ENCODE results near the gene CACNA1C.

Gene CACNA1C

DNA sequence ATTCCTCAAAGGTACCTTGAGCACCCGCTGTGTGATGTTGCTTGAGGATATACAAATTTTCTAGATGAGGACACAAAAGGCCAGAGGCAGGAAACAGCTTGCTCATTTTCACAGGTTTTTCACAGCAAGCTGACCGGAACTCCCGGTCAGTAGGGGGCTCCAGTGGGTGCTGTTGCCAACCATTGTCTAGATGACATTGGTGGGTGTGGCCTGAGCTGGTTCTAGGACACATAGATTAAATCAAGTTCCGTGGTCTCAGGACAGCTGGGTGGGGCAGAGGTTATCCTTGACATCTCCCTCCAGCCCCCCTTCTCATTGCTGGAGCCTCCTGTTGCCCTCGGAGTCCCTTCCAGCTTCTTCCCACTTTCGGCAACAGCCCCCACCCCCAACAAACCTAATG, 588.4 kb downstream of the CACNA1C start:
- TF ChIP-seq, protein P1, sequence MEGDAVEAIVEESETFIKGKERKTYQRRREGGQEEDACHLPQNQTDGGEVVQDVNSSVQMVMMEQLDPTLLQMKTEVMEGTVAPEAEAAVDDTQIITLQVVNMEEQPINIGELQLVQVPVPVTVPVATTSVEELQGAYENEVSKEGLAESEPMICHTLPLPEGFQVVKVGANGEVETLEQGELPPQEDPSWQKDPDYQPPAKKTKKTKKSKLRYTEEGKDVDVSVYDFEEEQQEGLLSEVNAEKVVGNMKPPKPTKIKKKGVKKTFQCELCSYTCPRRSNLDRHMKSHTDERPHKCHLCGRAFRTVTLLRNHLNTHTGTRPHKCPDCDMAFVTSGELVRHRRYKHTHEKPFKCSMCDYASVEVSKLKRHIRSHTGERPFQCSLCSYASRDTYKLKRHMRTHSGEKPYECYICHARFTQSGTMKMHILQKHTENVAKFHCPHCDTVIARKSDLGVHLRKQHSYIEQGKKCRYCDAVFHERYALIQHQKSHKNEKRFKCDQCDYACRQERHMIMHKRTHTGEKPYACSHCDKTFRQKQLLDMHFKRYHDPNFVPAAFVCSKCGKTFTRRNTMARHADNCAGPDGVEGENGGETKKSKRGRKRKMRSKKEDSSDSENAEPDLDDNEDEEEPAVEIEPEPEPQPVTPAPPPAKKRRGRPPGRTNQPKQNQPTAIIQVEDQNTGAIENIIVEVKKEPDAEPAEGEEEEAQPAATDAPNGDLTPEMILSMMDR (conservative IDR thresholded peaks at IDR 0.05), result no peak
- no peak overlapping the region for H3K27ac ChIP-seq

DNA sequence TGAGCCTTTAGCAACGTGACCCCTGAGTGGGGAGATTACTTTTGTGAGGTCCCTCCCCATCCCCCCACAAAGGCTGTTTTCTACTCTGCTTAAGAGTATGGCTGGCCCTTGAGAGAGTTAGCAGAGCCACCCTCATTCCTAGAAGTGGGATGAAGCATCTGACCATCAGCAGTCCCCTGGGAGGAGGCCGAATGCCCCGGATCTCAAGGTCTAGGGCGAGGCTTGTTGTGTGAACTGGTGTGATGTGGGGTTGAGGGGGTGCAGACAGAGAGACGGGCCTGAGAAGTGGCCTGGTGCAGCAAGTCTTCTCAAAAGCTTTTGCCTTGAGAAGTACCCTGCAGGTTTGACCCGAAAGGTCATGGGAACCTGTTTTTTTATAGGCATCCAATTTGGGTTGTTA, 589.0 kb downstream of the CACNA1C start:
- no peak overlapping the region for H3K27ac ChIP-seq
- TF ChIP-seq, protein P1 (conservative IDR thresholded peaks at IDR 0.05), result no peak

DNA sequence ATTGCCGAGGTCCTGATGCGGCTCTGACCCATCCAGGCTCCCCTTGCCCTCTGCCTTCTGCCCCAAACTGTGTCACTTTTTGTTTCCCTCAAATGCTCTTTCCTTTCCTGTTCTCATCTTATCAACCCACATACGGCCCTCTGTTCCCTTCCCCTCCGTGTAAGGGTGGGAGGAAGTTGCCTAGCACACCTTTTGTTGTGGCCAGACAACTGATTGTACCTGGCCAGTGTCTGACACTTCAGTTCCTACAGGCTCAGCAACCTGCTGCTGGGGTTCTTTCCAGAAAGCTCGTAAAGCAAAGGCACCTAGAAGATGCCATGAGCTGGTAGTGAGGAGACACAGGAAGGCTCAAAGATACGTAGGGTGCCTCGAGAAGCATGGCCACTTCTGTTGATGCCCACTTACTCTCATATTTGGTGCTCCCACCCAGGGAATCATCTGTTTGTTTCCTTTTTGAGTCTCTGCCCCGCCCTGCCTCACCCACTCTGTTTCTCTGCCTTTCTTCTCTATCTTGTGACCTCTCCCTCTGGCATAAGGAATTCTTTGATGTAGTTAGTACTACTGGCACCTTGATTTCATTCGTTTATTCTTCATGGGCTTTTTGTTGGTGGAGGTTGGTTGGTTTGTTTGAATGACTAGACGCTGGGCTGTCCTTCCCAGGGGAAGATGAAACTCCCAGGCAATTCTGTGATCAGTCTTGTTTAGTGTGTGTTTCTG, 589.5 kb downstream of the CACNA1C start:
- TF ChIP-seq, protein P1 (conservative IDR thresholded peaks at IDR 0.05), result no peak
- H3K27ac ChIP-seq, result no peak overlapping the region

DNA sequence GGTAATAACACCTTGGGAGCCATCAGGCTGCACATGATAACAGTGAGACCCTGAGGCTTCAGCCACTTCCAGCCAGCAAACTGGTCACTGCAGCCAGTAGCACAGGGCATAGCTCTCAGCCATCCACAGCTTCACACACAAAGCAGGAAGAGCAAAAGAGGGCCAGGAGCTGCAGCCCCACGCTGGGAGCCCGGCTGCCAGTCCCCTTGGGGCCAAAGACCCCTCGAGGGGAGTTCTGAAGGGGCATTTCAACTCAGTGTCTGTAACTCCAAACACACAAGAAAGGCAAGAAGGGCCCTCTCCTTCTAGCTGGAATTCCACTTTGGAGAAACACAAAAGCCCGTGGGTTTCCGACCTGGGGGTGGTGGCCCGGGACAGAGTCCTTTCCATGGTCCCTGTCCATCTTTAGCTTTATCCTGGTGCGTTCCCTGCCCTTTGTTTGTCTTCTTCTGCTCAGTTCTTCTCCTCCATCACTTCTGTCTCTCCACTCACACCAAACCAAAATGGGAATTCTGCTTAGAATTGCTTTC, 590.2 kb downstream of the CACNA1C start:
- TF ChIP-seq, protein P1 (conservative IDR thresholded peaks at IDR 0.05), result no peak
- H3K27ac ChIP-seq, result no peak overlapping the region

DNA sequence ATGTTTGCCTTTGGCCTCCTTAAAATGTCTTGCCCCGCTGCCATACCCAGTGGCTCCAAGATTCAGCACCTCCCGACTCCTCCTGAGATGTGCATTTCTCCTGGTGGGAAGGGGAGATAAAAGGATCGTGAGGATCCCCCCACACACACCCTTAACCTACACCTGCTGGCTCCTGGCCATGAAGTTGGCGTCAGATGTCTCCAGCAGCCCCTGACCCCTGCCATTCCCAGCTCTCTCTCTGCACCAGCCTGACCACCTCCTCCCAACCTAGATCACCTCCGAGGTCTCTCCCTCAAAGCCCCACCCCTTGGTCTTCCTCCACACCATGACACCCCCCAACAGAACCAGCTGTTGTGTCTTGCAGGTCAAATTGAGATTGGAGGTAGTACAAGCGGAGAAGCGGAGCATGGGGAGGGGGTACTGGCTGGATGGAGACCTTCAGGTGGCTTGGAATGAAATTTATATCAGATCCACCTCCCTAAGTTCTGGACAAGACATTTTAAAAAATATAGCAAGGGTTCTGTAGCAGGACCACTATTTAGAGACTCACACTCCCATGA, 590.9 kb downstream of the CACNA1C start:
- TF ChIP-seq, protein P1 (conservative IDR thresholded peaks at IDR 0.05), result no peak
- H3K27ac ChIP-seq, result no peak overlapping the region

DNA sequence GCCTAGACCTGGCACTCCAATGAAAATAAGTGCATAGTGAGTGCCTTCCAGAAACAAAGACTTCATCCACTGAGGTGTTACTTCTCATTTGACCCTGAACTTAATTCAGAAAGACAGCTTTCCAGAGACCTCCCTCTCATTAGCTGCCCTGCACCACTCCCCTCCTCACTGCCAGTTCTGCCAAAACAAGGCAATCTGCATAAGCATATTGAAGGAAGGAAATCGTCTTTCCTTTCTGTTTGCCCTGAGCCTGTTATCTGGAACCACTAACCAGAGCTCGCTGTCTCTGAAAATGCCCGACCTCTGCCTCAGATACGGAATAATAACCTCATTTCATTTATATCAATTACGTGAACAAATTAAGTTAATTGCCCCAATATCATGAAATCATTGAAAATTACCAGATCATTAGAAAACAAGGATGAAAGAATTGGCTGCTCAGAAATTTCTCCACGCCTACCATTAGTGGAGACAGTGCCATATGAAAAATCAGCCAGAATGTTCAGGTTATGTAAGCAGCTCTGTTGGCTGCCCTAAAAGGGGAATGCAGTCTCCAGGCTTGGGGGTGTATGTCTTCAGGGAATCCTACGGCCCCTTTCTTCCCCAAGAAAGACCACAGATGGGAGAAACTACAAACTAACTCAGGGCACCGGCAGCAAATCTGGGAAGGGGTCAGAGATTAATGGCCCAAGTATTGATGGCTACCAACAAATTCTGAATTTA, 592.1 kb downstream of the CACNA1C start:
- H3K27ac ChIP-seq, result no peak overlapping the region
- TF ChIP-seq, protein P1 (conservative IDR thresholded peaks at IDR 0.05), result no peak

DNA sequence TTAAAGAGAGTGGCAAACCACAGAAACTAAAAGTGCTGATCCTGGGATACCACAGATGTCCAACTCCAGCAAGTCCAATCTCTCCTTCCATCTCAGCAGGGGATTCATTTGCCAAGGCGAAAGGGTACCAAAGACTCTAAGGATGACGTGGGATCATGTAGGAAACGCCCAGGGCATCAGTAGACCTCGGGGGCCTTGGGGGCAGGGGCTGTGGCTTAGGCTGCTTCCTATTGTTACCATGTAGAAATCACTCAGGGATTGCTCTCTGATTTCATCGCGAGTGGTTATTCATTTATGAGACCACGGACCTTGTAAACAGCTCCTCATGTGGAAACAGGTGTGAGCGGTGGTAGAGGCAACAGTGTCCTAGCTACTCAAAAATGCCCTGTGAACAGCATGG, 592.7 kb downstream of the CACNA1C start:
- TF ChIP-seq, protein P1 (conservative IDR thresholded peaks at IDR 0.05), result no peak
- no peak overlapping the region for H3K27ac ChIP-seq
